GM12878 (cell line): ENCODE results near the gene HYI. TPM values are rescaled to one million over a fixed set of nuclear protein-coding genes. Genes with fewer than 3 reads are reported as not detected.

Experiments used
- CBX5 ChIP-seq: sonication (generic); IDR thresholded peaks from 2 replicates; pipeline ENCODE4 v1.6.1; 2016; ENCODE audit warnings: low read depth, moderate library complexity, mild to moderate bottlenecking, inconsistent platforms
- CHD4 ChIP-seq: fragments of 200-600 bp; sonication (generic); IDR thresholded peaks from 2 replicates; pipeline ENCODE4 v1.6.1; 2016; ENCODE audit warnings: mild to moderate bottlenecking
- CTCF ChIP-seq, 3 experiments: IDR thresholded peaks in 2 of 3; conservative IDR thresholded peaks in 1 of 3; 2 replicates each; pipeline ENCODE4 v1.5.1; 2011; ENCODE audit warnings: low read depth in 3 of 3, low read length in 3 of 3, mild to moderate bottlenecking in 3 of 3, control low read depth in 2 of 3, moderate library complexity in 2 of 3, inconsistent platforms in 1 of 3, mixed read lengths in 1 of 3; ENCODE audit not compliant: control insufficient read depth in 2 of 3, insufficient read depth in 1 of 3; ENCODE audit errors: extremely low read depth in 1 of 3
- EZH2 ChIP-seq: IDR thresholded peaks from 2 replicates; pipeline ENCODE4 v1.6.1; 2012; ENCODE audit warnings: low read depth, mild to moderate bottlenecking, control low read depth, inconsistent platforms, low read length, borderline replicate concordance; ENCODE audit not compliant: control insufficient read depth
- HDGF ChIP-seq: fragments of 450-650 bp; IDR thresholded peaks from 2 replicates; pipeline ENCODE4 v1.6.1; 2016; ENCODE audit warnings: antibody characterized with exemption
- NKRF ChIP-seq: fragments of 450-650 bp; conservative IDR thresholded peaks from 2 replicates; pipeline ENCODE4 v1.6.1; 2017; ENCODE audit warnings: mild to moderate bottlenecking, moderate library complexity
- PRDM15 ChIP-seq: fragments of 450-650 bp; formaldehyde crosslinking; IDR thresholded peaks from 2 replicates; pipeline ENCODE4 v1.4.0; 2020; ENCODE audit warnings: mild to moderate bottlenecking, moderate library complexity
- RBBP5 ChIP-seq: fragments of 200-600 bp; sonication (generic); conservative IDR thresholded peaks from 2 replicates; pipeline ENCODE4 v1.6.1; 2016
- SREBF2 ChIP-seq: IDR thresholded peaks from 2 replicates; pipeline ENCODE4 v1.6.1; 2012; ENCODE audit warnings: mild to moderate bottlenecking, low read length
- SUZ12 ChIP-seq: fragments of 200-600 bp; sonication (generic); IDR thresholded peaks from one replicate; pipeline ENCODE4 v1.6.1; 2018; ENCODE audit warnings: antibody characterized with exemption, mild to moderate bottlenecking; ENCODE audit not compliant: unreplicated experiment
- TAF1 ChIP-seq: IDR thresholded peaks from 2 replicates; pipeline ENCODE4 v1.6.1; 2011; ENCODE audit warnings: mild to moderate bottlenecking, low read depth, low read length, borderline replicate concordance
- TCF7 ChIP-seq: IDR thresholded peaks from 2 replicates; pipeline ENCODE4 v1.6.1; 2014; ENCODE audit warnings: antibody characterized with exemption, borderline replicate concordance
- YY1 ChIP-seq: IDR thresholded peaks from 2 replicates; pipeline ENCODE4 v1.6.1; 2011; ENCODE audit warnings: low read depth, mild to moderate bottlenecking, low read length
- ZNF207 ChIP-seq: fragments of 450-650 bp; IDR thresholded peaks from 2 replicates; pipeline ENCODE4 v1.6.1; 2014; ENCODE audit warnings: antibody characterized with exemption, mild to moderate bottlenecking, borderline replicate concordance
- ZNF687 ChIP-seq: fragments of 450-650 bp; IDR thresholded peaks from 2 replicates; pipeline ENCODE4 v1.6.1; 2017; ENCODE audit warnings: mild to moderate bottlenecking, moderate library complexity
- polyA plus RNA-seq, 11 experiments: library from polyadenylated mRNA; depleted of rRNA in 4 of 11; unstranded in 6 of 11; stranded (reverse) in 5 of 11; fragments of >200 nt; fragmentation: Nextera tagmentation in 4 of 11; fragmentation: Illumina TruSeq in 1 of 11; extraction: Ambion mirVana in 4 of 11; extraction: Trizol in 1 of 11; gene quantifications; 1 replicate in 1 of 11; 2 replicates in 10 of 11; pipeline versions ENCODE4 v1.2.1 to v1.2.3, GENCODE V29; 2011 to 2016; ENCODE audit warnings: inconsistent platforms in 2 of 11, missing spikeins in 2 of 11, low read depth in 1 of 11
- total RNA-seq, 4 experiments: library from RNA; depleted of rRNA in 3 of 4; stranded (reverse); fragments of >200 nt in 3 of 4; fragmentation: Illumina TruSeq in 1 of 4; extraction: Trizol in 1 of 4; gene quantifications; 2 replicates each; pipeline versions ENCODE4 v1.2.1 to v1.2.3, GENCODE V29; 2013 to 2021
- TF ChIP-seq, protein P1 (sequence below): IDR thresholded peaks from 2 replicates; pipeline ENCODE4 v1.6.1; 2011; ENCODE audit warnings: borderline replicate concordance, low read depth, mild to moderate bottlenecking, moderate library complexity, low read length; ENCODE audit not compliant: insufficient read depth, poor library complexity, severe bottlenecking

The HYI gene
- total and polyA plus RNA-seq, 10 of the 15 experiments (the other 5 are each of a cell fraction or from before 2014, with no cell fraction given) = 0.27 to 5.5 (median 2.0) TPM

GRCh38 chr1:43454270-43455011 is 710 bp upstream of the HYI start (continued):
- TF ChIP-seq, protein P1, sequence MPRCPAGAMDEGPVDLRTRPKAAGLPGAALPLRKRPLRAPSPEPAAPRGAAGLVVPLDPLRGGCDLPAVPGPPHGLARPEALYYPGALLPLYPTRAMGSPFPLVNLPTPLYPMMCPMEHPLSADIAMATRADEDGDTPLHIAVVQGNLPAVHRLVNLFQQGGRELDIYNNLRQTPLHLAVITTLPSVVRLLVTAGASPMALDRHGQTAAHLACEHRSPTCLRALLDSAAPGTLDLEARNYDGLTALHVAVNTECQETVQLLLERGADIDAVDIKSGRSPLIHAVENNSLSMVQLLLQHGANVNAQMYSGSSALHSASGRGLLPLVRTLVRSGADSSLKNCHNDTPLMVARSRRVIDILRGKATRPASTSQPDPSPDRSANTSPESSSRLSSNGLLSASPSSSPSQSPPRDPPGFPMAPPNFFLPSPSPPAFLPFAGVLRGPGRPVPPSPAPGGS = peak; percentile 21
- TF ChIP-seq CHD4 = no peak
- no peak for TF ChIP-seq YY1
- no peak for TF ChIP-seq ZNF207
- no peak for TF ChIP-seq NKRF
- no peak for TF ChIP-seq HDGF
- no peak for TF ChIP-seq TAF1
- no peak for TF ChIP-seq TCF7
- no peak for TF ChIP-seq CTCF (IDR thresholded peaks at IDR 0.05 in 2 of 3, conservative IDR thresholded peaks at IDR 0.05 in 1 of 3; ENCODE audit: control insufficient read depth in 2 of 3, extremely low read depth in 1 of 3, insufficient read depth in 1 of 3, low read depth in 3 of 3, low read length in 3 of 3)
- TF ChIP-seq ZNF687 = no peak
- TF ChIP-seq RBBP5 = no peak
- TF ChIP-seq SUZ12 = no peak
- no peak for TF ChIP-seq CBX5
- TF ChIP-seq SREBF2 = no peak
- TF ChIP-seq PRDM15 (CRISPR knock-in tag) = no peak
- TF ChIP-seq EZH2 = no peak
